Activated CD8-positive, alpha-beta memory T cell treated with anti-CD3 and anti-CD28 coated beads, Interleukin-2, amount 50 U/mL, for 1 hour (primary cell): ENCODE data around the gene ANKRD9.
"Not testable (repeated sequence)": the region's sequence is repeated elsewhere in the genome, so short reads cannot be mapped to it uniquely, and the experiment has no call there.

Experiments
- DNase-seq: peaks from one replicate; pipeline ENCODE4 v3.0.0-alpha.2; 2020; ENCODE audit errors: extremely low read depth

ANKRD9 gene

GRCh38 chr14:102538602-102539543 is 29.3 kb upstream of the ANKRD9 start:
- DNase-seq: no peak

GRCh38 chr14:102537981-102538601 is 28.5 kb upstream of the ANKRD9 start:
- no peak for DNase-seq

GRCh38 chr14:102532204-102532658 is 22.7 kb upstream of the ANKRD9 start:
- no peak for DNase-seq

GRCh38 chr14:102530828-102531478 is 21.4 kb upstream of the ANKRD9 start:
- DNase-seq: no peak

- DNase-seq: no peak
Measured at GRCh38 chr14:102528431-102529170, 19.0 kb upstream of the ANKRD9 start.

- DNase-seq: no peak
Measured at GRCh38 chr14:102525929-102526497, 16.4 kb upstream of the ANKRD9 start.

- DNase-seq: no peak
Measured at GRCh38 chr14:102525219-102525928, 15.8 kb upstream of the ANKRD9 start.

- peak; percentile 77 for DNase-seq
Measured at GRCh38 chr14:102524451-102525218, 15.1 kb upstream of the ANKRD9 start.

- no peak for DNase-seq
Measured at GRCh38 chr14:102523569-102524450, 14.2 kb upstream of the ANKRD9 start.

- DNase-seq: no peak
Measured at GRCh38 chr14:102523200-102523568, 13.6 kb upstream of the ANKRD9 start.

GRCh38 chr14:102519709-102520108 is 10.1 kb upstream of the ANKRD9 start:
- DNase-seq: not testable (repeated sequence)

- no peak for DNase-seq
Measured at GRCh38 chr14:102518063-102518648, 8.6 kb upstream of the ANKRD9 start.

- no peak for DNase-seq
Measured at GRCh38 chr14:102517392-102518062, 8.0 kb upstream of the ANKRD9 start.

GRCh38 chr14:102516531-102517391 is 7.2 kb upstream of the ANKRD9 start:
- no peak for DNase-seq

- DNase-seq: no peak
Measured at GRCh38 chr14:102514987-102515733, 5.6 kb upstream of the ANKRD9 start.
